ENCODE results near the gene PDE4D.

The PDE4D gene

GRCh38 chr5:59485107-59485506 lies 408.4 kb downstream of the PDE4D start:
- ATAC-seq, result peak; percentile 48
- TF ChIP-seq SNAI2 (CRISPR knock-in tag; IDR thresholded peaks at IDR 0.05) (no peak), ZNF70 (CRISPR knock-in tag; IDR thresholded peaks at IDR 0.05) (no peak), ZFP3 (CRISPR knock-in tag; IDR thresholded peaks at IDR 0.05) (no peak), ZNF8 (CRISPR knock-in tag; IDR thresholded peaks at IDR 0.05) (peak; percentile 71)

DNA sequence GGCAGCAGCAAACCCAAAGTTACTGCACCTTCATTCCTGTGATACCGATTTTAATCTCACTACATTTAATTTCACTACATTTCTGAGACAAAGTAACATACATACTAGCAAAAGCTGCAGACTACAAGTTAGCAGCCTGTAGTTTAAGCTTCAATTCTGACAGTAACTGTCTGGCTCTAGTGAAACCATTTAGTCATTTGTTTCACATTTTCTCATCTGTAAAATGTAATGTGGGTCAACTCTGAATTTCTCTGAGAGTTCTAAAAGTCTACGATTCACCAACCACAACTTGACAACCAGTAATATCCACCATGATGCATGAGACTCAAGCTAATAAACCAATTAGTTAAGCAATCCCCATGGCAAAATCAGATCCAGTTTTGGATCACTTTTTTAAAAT lies 408.9 kb downstream of the PDE4D start:
- peak; percentile 7; the same call in 1 of the 3 replicates for ATAC-seq
- TF ChIP-seq ZC3H10 (CRISPR knock-in tag; IDR thresholded peaks at IDR 0.05), result no peak
- TF ChIP-seq ZFP3 (CRISPR knock-in tag; IDR thresholded peaks at IDR 0.05), result no peak
- no peak for TF ChIP-seq ZNF565 (CRISPR knock-in tag; conservative IDR thresholded peaks at IDR 0.05; ENCODE audit: low read depth)

DNA sequence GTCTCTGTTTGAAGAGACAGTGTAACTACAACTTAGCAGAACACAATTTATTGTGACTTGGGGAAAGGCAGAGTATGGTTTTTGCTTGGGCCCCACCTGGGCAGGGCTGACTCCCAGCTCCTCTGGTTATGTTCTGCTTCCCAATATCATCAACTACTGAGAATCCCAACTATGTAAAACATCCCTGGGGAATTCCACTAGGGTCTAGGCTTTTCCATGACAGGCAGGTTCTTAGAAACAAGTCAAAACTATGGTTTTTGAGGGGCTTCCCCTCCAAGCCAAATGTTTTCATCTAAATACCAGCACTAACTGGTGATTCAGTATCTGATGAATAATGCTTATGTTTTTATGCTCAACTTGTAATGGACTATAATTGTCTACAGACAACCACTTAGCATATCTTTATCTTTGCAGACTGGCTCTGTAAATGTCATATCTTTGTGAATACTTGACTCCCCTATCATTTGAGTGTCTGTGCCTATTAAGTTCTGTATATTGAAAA lies 409.5 kb downstream of the PDE4D start:
- TF ChIP-seq ZFP3 (CRISPR knock-in tag; IDR thresholded peaks at IDR 0.05) (peak; percentile 55; the same call in 1 of the 2 replicates), GLIS3 (CRISPR knock-in tag; IDR thresholded peaks at IDR 0.05) (peak; percentile 64; the same call in 1 of the 2 replicates), CSRNP3 (CRISPR knock-in tag; IDR thresholded peaks at IDR 0.05) (peak; percentile 72; the same call in 1 of the 2 replicates), ZNF565 (CRISPR knock-in tag; conservative IDR thresholded peaks at IDR 0.05; ENCODE audit: low read depth) (no peak), BACH2 (CRISPR knock-in tag; IDR thresholded peaks at IDR 0.05; ENCODE audit: borderline replicate concordance) (no peak), TCF4 (CRISPR knock-in tag; IDR thresholded peaks at IDR 0.05; ENCODE audit: borderline replicate concordance) (peak; percentile 92), ESRRG (CRISPR knock-in tag; IDR thresholded peaks at IDR 0.05) (peak; percentile 81), TSHZ2 (CRISPR knock-in tag; IDR thresholded peaks at IDR 0.05) (peak; percentile 95), TOX (CRISPR knock-in tag; IDR thresholded peaks at IDR 0.05; ENCODE audit: borderline replicate concordance) (no peak), ISL1 (CRISPR knock-in tag; IDR thresholded peaks at IDR 0.05) (peak; percentile 99), ZNF8 (CRISPR knock-in tag; IDR thresholded peaks at IDR 0.05) (peak; percentile 78), SNAI2 (CRISPR knock-in tag; IDR thresholded peaks at IDR 0.05) (peak; percentile 44; the same call in 1 of the 2 replicates)
- TF ChIP-seq, protein P1, sequence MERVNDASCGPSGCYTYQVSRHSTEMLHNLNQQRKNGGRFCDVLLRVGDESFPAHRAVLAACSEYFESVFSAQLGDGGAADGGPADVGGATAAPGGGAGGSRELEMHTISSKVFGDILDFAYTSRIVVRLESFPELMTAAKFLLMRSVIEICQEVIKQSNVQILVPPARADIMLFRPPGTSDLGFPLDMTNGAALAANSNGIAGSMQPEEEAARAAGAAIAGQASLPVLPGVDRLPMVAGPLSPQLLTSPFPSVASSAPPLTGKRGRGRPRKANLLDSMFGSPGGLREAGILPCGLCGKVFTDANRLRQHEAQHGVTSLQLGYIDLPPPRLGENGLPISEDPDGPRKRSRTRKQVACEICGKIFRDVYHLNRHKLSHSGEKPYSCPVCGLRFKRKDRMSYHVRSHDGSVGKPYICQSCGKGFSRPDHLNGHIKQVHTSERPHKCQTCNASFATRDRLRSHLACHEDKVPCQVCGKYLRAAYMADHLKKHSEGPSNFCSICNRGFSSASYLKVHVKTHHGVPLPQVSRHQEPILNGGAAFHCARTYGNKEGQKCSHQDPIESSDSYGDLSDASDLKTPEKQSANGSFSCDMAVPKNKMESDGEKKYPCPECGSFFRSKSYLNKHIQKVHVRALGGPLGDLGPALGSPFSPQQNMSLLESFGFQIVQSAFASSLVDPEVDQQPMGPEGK (CRISPR knock-in tag; IDR thresholded peaks at IDR 0.05; ENCODE audit: borderline replicate concordance), result peak; percentile 15; the same call in 1 of the 2 replicates
- TF ChIP-seq, protein P2, sequence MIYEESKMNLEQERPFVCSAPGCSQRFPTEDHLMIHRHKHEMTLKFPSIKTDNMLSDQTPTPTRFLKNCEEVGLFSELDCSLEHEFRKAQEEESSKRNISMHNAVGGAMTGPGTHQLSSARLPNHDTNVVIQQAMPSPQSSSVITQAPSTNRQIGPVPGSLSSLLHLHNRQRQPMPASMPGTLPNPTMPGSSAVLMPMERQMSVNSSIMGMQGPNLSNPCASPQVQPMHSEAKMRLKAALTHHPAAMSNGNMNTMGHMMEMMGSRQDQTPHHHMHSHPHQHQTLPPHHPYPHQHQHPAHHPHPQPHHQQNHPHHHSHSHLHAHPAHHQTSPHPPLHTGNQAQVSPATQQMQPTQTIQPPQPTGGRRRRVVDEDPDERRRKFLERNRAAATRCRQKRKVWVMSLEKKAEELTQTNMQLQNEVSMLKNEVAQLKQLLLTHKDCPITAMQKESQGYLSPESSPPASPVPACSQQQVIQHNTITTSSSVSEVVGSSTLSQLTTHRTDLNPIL (CRISPR knock-in tag; IDR thresholded peaks at IDR 0.05; ENCODE audit: low read depth), result peak; percentile 77
- ATAC-seq, result peak; percentile 74

GRCh38 chr5:59479086-59479485 lies 414.4 kb downstream of the PDE4D start:
- ATAC-seq, result no peak
- TF ChIP-seq ZC3H10 (CRISPR knock-in tag; IDR thresholded peaks at IDR 0.05) (no peak), BACH2 (CRISPR knock-in tag; IDR thresholded peaks at IDR 0.05; ENCODE audit: borderline replicate concordance) (no peak), ZFP30 (CRISPR knock-in tag; IDR thresholded peaks at IDR 0.05) (no peak), ARNTL (CRISPR knock-in tag; IDR thresholded peaks at IDR 0.05; ENCODE audit: borderline replicate concordance, low read depth) (no peak), ESRRG (CRISPR knock-in tag; IDR thresholded peaks at IDR 0.05) (no peak), OSR1 (CRISPR knock-in tag; IDR thresholded peaks at IDR 0.05) (no peak), ZNF565 (CRISPR knock-in tag; conservative IDR thresholded peaks at IDR 0.05; ENCODE audit: low read depth) (no peak), ISL1 (CRISPR knock-in tag; IDR thresholded peaks at IDR 0.05) (no peak), PPARA (CRISPR knock-in tag; IDR thresholded peaks at IDR 0.05; ENCODE audit: borderline replicate concordance) (no peak)
- TF ChIP-seq, protein P1 (CRISPR knock-in tag; IDR thresholded peaks at IDR 0.05; ENCODE audit: borderline replicate concordance), result no peak
- TF ChIP-seq, protein P2 (CRISPR knock-in tag; IDR thresholded peaks at IDR 0.05; ENCODE audit: low read depth), result no peak
- TF ChIP-seq, protein P3, sequence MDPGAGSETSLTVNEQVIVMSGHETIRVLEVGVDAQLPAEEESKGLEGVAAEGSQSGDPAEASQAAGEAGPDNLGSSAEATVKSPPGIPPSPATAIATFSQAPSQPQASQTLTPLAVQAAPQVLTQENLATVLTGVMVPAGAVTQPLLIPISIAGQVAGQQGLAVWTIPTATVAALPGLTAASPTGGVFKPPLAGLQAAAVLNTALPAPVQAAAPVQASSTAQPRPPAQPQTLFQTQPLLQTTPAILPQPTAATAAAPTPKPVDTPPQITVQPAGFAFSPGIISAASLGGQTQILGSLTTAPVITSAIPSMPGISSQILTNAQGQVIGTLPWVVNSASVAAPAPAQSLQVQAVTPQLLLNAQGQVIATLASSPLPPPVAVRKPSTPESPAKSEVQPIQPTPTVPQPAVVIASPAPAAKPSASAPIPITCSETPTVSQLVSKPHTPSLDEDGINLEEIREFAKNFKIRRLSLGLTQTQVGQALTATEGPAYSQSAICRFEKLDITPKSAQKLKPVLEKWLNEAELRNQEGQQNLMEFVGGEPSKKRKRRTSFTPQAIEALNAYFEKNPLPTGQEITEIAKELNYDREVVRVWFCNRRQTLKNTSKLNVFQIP (CRISPR knock-in tag; IDR thresholded peaks at IDR 0.05; ENCODE audit: borderline replicate concordance, low read depth), result no peak

All from SK-N-SH treated with all-trans-retinoic acid at 6 μM for 48 hours (cell line).